SIG-M5 (cell line): ENCODE data around the gene NNMT.

Experiments
- DNase-seq: peaks from one replicate; lab custom pipeline; 2025; lab: John Stamatoyannopoulos, UW

The NNMT gene

GRCh38 chr11:114348200-114349191 lies 52.3 kb downstream of the NNMT start:
- DNase-seq = no peak

- DNase-seq = no peak
Observed at GRCh38 chr11:114350022-114350421, 53.8 kb downstream of the NNMT start.

GRCh38 chr11:114353443-114353842 lies 57.2 kb downstream of the NNMT start:
- no peak for DNase-seq

- DNase-seq = no peak
Observed at GRCh38 chr11:114354076-114354475, 57.9 kb downstream of the NNMT start.

- DNase-seq = no peak
Observed at GRCh38 chr11:114358716-114359115, 62.5 kb downstream of the NNMT start.

- no peak for DNase-seq
Observed at GRCh38 chr11:114359342-114359741, 63.1 kb downstream of the NNMT start.

GRCh38 chr11:114362326-114362725 lies 66.1 kb downstream of the NNMT start:
- DNase-seq = no peak

- DNase-seq = no peak
Observed at GRCh38 chr11:114362958-114363357, 66.8 kb downstream of the NNMT start.
